SU-DHL-6 (cell line): ENCODE data around the gene LAMB4.

Source experiments
- EZH2phosphoT487 ChIP-seq: fragments of 200-600 bp; sonication (generic), shearing (Covaris generic); conservative IDR thresholded peaks from 2 replicates; pipeline ENCODE4 v1.6.1; 2018; ENCODE audit warnings: mild to moderate bottlenecking, antibody characterized with exemption, low read length, moderate library complexity, mixed read lengths
- TF ChIP-seq, protein P1 (sequence below): fragments of 200-600 bp; sonication (generic); IDR thresholded peaks from one replicate; pipeline ENCODE4 v1.5.1; 2017; ENCODE audit warnings: antibody characterized with exemption, mild to moderate bottlenecking, low read length, moderate library complexity; ENCODE audit not compliant: insufficient read depth, poor library complexity, severe bottlenecking

DNA sequence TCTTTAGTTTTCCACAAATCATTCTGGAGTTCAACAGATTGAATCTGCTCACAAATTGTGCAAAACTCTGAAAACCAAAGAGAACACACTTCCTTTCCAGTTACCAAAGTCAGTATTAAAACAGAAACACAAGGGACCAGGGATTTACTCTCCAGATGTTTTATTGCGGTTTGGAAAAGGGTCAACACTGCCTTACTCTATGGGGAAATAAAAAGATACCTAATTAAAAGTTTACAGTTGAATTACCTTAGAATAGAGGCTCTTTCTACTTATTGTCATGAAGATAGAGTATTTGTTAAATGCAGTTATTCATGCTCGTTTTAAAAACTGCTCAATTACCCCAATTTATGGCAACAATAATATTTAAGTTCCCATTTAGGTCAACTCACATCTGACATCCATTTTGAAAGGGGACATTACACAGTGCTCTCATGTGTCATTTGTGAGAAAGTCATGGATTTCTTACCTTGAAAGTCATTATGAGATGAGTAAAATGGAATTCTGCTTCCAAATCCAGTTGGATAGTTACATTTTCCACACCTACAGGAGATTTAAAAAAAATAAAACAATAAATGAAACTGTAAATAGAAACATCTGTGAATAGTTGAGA lies 135.6 kb downstream of the LAMB4 start:
- TF ChIP-seq, protein P1, sequence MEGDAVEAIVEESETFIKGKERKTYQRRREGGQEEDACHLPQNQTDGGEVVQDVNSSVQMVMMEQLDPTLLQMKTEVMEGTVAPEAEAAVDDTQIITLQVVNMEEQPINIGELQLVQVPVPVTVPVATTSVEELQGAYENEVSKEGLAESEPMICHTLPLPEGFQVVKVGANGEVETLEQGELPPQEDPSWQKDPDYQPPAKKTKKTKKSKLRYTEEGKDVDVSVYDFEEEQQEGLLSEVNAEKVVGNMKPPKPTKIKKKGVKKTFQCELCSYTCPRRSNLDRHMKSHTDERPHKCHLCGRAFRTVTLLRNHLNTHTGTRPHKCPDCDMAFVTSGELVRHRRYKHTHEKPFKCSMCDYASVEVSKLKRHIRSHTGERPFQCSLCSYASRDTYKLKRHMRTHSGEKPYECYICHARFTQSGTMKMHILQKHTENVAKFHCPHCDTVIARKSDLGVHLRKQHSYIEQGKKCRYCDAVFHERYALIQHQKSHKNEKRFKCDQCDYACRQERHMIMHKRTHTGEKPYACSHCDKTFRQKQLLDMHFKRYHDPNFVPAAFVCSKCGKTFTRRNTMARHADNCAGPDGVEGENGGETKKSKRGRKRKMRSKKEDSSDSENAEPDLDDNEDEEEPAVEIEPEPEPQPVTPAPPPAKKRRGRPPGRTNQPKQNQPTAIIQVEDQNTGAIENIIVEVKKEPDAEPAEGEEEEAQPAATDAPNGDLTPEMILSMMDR: no peak
- no peak for TF ChIP-seq EZH2phosphoT487
